Measurements from ENCODE around the gene ZNF84.

DNA sequence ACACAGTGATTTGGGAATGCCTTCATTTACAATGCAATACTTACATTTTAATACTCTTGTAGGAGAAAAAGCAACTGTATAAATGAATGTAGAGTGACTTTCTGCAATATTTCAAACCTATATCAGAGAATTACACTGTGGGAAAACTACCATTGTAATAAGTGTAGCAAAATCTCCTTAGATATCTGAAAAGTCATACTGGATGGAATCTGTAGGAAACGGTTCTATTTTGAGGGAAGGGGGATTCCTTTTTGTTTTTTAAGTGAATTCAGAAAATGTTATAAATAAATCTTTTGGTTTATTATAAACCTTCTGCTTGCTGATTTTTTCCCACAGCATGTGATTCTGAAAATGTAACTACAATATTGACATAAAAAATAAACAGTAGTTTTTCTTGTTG, 69.8 kb downstream of the ZNF84 start:
- no peak for TF ChIP-seq CTCF (IDR thresholded peaks at IDR 0.05)
- no peak for TF ChIP-seq POLR2A (IDR thresholded peaks at IDR 0.05)
- TF ChIP-seq EP300 (IDR thresholded peaks at IDR 0.05) = no peak
